Activated CD4-positive, alpha-beta T cell treated with anti-CD3 and anti-CD28 coated beads, Interleukin-2, amount 50 U/mL, for 24 hours (primary cell): ENCODE data around the gene IGFBP5.
A peak's percentile ranks its signal among the peaks of the same experiment; 100 is the strongest.

Source experiments
- DNase-seq, 2 donors: peaks; one replicate each; pipeline ENCODE4 v3.0.0-alpha.2; 2020; ENCODE audit warnings: low read depth in 1 of 2, low spot score in 1 of 2

Gene IGFBP5

GRCh38 chr2:216715402-216715974 lies 20.1 kb upstream of the IGFBP5 start:
- no peak for DNase-seq

DNA sequence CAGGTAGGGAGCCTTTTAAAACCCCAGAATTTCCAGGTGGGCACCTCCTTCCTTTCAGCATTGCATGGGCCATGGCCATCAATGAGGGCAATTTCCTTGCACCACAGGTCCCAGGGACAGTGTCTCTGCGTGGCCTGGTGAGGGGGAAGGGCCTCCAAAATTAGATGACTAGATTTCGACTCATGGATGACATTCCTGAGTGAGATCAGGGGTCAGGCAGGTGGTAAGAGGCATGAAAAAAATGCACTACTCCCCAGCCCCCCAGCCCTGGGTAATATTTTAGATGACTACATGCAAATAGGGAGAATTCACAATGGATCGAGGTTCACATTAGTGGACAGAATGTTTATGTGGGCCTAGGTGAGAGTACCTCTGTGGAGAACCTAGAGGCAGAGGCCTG lies 19.0 kb upstream of the IGFBP5 start:
- DNase-seq: no peak

GRCh38 chr2:216713691-216714336 lies 18.5 kb upstream of the IGFBP5 start:
- DNase-seq: no peak

GRCh38 chr2:216711348-216711747 lies 16.0 kb upstream of the IGFBP5 start:
- DNase-seq: no peak

DNA sequence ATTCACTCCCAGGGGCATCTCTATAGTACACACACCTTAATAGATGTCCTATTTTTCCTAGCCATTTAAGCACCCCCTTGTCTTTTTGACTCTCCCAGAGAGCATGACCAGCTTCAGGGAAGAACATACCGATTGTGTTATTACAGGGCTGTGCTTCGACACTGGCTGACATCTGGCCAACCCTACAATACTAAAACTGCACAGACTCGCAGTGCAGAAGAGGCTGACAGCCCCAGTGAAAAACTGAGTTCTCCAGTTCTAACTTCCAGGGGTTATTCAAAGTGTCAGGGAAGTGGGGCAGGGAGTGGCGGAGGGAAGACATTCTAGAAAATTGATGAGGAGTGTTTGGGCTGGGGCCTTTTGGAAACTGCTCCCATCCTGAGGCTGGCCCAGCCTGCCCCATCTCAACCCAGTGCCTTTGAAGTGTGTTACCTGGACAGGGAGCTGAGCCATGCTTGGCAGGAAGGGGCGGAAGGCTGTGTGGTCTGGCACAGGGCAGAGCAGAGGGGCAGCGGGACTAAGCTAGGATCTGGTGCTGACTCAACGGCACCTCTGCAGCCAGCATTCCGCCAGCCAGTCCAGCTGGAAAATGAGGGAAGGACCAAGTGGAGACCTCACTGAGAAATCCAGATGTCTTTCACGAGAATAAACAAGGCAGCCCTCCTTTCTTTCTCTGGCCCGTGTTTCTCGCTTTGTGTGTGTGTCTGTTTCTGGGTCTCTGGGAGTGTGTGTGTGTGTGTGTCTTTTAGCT lies 15.4 kb upstream of the IGFBP5 start:
- DNase-seq: no peak

DNA sequence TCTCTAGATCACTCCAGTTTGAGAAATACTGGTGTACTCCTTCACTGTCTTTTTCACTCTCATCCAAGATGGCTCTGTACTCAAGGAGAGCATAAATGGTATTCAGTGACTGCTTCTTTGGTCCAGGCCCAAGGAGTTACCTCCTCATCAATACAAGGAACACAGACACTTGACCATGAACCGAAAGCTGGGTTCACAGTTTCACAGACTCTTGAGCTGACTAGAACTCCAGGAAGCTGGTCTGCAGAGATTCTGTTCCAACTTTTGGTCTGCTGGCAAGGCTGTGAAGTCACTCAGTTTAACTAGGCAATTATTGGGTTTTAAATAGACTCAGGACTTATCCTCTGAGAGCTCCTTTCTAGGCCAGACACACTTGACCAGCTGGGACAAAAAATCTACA lies 7.4 kb upstream of the IGFBP5 start:
- no peak for DNase-seq

DNA sequence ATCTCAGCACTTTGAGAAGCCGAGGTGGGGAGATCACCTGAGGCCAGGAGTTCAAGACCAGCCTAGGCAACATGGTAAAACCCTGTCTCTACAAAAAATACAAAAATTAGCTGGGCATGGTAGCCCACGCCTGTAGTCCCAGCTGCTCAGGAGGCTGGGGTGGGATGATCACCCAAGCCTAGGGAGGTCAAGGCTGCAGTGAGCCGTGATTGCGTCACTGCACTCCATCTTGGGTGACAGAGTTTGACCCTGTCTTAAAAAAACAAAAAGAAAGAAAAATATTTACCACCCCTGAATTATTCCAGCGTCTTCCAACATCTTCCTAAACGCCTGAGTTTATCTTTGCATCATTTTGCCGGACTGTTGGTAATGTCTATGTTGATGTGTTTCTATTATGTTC lies 6.2 kb upstream of the IGFBP5 start:
- no peak for DNase-seq

- no peak for DNase-seq
These were observed 5.4 kb upstream of the IGFBP5 start for GRCh38 chr2:216700781-216701180.

DNA sequence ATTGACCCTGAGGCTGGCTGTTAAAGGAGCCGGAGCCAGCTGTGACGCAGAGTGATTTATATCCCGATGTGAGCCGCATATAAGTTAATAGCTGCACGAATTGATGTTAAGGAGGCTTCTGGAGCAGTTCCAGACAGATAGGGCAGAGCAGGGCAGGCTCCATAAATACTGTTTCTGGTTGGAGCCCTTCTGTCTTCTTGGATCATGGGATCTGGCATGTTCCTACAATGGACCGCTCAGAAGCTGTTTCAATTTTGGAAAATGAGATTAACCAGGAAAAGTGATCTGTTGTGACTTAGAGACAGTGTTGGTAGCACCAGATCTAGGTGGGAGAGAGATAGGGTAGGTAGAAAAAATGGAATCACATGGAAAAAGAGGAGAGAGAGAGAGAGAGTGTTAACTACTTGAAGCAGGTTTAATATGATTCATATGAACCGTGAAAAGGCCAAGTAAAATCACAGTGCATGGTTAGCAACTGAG lies 4.8 kb upstream of the IGFBP5 start:
- DNase-seq: no peak

DNA sequence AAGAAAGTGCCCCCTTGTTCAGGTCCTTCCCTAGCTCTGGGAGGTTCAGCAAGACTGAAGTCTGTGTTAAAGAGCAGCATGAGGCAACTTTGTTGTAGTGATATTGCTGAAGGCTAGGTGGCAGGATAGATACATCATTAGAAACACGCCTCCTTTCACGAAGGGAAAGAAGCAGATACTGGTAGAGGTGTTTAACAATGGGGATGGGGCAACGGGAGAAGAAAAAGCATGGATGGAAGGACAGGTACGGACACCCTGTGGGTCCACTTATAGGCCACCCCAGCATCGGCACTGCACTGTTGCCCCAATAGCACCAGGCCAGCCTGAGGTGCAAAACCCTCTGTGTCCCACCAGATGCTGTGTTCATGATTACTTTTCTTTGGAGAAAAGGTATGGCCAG lies 3.5 kb upstream of the IGFBP5 start:
- no peak for DNase-seq

GRCh38 chr2:216698293-216698692 lies 2.9 kb upstream of the IGFBP5 start:
- DNase-seq: no peak

GRCh38 chr2:216696751-216697560 lies 1.6 kb upstream of the IGFBP5 start:
- no peak for DNase-seq

- no peak for DNase-seq
These were observed 972 bp upstream of the IGFBP5 start for GRCh38 chr2:216696321-216696720.

DNA sequence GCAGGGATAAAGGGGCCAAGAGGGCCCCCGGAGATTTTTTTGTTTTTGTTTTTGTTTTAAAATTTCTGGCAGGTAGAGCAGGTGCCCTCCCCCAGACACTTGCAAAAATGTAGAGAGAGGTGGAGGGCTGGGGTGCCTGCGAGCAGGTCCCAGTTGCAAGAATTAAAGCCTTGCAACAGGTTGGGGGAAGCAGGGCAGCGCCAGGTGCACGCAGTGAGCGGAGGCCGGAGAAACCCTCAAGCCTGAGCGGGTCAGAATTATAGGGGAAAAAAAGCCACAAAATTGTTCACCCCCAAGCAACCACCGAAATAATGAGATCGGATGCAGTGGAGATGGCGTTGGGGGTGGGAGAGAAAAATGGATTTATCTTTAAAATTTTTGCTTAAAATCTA lies 527 bp downstream of the IGFBP5 start:
- DNase-seq: no peak

DNA sequence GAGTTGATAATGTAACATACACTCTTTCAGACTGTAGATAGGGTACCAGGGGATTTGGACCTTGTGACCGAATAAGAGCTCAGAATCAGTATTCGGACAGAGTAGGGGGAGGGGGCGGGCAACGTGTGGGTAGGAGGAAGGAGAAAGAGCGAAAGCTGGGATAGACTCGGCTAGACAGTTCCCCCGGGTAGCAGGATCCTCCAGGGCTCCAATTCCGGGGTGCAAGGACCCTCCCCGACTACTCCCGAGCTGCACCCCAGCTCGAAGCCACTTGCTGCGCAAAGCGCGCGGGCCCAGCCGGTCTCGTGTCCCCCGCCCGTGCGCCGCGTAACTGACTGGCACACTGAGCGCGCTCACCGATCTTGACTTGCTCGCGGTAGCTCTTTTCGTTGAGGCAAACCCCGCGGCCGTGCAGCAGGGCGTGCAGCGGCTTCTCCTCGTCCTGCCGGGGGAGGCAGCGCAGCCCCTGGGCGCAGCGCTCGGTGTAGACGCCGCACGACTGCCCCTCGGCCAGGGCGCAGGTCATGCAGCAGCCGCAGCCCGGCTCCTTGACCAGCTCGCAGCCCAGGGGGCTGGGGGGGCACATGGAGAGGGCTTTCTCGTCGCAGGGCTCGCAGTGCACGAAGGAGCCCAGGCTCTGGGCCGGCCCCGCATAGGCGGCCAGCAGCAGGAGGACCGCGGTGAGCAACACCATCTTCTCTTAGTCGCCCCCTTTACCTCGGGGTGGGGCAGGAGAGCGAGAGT lies 1.1 kb downstream of the IGFBP5 start:
- DNase-seq: no peak

DNA sequence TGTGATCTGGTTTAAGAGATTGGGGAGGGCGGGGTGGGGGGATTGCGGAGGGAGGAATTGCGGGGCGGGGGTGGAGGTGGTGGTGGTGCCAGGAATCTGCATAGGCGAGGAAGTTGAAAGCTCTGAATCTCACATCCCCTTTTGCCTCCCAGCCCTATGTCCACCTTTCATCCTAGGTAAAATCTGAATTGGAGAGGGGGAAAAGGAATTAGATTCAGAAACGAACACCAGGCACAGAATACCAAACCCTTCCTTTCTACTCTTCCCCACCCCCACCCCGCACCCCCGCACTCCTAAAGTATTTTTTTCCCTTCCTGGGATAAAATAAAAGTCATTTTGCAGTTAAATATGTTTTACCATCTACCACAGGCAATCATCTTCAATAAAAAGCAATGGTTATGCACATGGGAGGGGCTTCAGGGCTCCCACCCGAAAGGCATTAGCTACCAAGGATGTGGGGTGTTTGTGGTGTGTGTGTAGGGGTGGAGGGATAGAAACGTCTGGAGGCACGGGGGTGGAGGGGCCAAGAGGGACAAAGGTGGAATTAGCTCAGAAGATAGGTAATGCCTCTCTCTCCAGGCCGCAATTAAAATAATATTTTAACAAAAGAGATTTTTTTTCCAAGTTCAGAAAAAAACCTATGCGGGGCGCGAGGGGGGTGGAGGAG lies 1.8 kb downstream of the IGFBP5 start:
- no peak for DNase-seq

DNA sequence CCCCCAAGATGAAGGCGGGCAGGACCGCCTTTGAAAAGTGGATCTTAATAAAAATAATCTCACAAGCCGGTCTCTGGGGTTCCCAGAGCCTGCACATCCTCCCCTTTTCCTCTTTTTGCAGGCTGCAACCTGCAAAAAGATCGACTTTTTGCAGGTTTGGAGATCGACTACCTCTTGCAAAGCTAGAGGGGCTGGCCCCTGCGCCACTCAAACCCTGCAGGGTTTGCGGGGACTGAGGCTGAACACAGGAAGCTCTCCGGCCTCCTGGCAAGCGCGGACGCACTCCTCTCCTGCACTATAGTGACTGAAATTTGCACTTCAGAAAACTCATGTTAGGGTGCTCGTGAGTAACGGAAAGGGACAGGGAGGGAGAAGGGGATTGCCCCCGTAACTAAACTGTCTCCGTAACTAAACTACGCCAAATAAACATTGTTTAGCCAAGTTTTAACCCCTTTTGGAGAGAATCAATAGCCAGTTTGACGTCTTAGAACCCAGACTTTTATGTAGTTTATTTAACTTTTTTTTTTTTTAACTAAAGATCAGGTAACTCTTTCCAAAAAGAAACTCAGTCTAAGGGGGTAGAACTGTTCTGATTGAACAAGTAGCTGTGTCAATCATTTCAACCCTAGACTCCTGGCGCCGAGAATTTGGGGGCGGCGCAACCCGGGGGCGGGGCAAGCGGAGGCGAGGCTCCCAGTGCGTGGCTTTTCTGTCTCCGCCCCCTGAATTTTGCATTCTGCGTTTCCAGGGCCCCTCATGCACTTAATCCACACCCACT lies 2.5 kb downstream of the IGFBP5 start:
- DNase-seq: peak in 1 of 2 donors; percentile 48

DNA sequence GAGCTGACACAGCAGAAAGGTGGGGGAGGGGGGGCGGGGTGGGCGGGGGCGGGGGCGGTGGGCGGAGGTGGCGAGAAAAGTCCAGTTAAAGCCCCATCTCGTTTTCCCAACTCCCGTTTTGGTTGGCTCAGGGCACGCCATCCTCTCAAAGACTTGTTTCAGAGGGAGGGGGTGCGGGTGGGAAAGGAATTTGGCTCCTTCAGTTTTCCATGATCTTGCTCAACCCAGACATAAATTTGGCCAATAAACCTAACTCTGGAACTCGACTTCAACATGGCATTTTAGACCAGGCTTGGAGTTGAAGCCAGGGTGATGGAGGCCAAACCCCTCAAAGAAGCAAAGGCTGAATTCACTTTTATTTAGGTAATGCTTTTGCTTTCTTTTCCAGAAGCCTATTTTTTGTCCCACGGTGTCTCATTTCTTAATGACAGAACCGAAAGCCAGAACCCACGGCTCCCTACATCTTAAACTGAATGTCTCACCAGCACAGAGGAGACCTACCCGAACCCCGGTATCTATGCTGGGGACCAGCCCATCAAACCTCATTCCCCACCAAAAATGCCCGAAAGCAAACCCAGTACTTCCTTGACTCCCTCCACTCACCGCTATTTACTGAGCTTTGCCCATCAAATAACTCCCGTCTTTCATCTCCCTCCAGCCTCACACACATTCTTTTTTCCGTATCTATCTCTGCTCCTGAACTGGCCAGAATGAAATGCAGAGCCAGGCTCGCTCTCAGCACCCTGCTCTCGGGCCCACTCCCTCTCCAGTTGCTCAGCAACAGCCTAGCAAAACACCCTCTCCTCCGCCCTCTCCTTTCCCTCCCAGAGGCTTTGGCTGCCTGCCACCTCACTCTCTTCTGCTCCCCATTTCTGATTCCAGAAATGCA lies 4.3 kb downstream of the IGFBP5 start:
- no peak for DNase-seq

GRCh38 chr2:216690456-216690852 lies 4.9 kb downstream of the IGFBP5 start:
- no peak for DNase-seq
